Measurements from ENCODE around the gene MADCAM1.
A peak's percentile ranks its signal among the peaks of the same experiment; 100 is the strongest.
"Not testable (repeated sequence)": the region's sequence is repeated elsewhere in the genome, so short reads cannot be mapped to it uniquely, and the experiment has no call there.

Gene MADCAM1

GRCh38 chr19:465056-465816 lies 31.1 kb upstream of the MADCAM1 start:
- no peak for DNase-seq

GRCh38 chr19:467554-467953 lies 28.7 kb upstream of the MADCAM1 start:
- DNase-seq = no peak

GRCh38 chr19:468587-469256 lies 27.6 kb upstream of the MADCAM1 start:
- DNase-seq = no peak

DNA sequence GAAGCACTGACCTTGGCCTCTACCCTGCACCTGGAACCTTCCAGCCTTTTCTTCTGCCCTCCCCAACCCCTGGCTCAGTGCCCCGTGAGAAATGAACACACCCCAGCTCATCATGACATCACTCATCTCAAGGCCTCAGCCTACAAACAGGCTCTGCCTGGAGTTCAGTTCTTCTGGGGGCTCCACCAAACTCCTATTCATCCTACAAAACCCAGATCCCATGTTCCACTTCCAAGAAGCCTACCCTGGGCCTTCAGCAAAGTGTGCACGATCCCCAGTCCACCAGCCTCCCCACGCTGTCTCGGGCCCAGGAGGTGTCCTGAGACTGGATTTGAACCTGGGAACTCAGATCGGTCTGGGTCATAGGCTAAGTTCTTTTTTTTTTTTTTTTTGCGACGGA lies 26.5 kb upstream of the MADCAM1 start:
- DNase-seq = no peak

GRCh38 chr19:470701-471100 lies 25.6 kb upstream of the MADCAM1 start:
- no peak for DNase-seq

DNA sequence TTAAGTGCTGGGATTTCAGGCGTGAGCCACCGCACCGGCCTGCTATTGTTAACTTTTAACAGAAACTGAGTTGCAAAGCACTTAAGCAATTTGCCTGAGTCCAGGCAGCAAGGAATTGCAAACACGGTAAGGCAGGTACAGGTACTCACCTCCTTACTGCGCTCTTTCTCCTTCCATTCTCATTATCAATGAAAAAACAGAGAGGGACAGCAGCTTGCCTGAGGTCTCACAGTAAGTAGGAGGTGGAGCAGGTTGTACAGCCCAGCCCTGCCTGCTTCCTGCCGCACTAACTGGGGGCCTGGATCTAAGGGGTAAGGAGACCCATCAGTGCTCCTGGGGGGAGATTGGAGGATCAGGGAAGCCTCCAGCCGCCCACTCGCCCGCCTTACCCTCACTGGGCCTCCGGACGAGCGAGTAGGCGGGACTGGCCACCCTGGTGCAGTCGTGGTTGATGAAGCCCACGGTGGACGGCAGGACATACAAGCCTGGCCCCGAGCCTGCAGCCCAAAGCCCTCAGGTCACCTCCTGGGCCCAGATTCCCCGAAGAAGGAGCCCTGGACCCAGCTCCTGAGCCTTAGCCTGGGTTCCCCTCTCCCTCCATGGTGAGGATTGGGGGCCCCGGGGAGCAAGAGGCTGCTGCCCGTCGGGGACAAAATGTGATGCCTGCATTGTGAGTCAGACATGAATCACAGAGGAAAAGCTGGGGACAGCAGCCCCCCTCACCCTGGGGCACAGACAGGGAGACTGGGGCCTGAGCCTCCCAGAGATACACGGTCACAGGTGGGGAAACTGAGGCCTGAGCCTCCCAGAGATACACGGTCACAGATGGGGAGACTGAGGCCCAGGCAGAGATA lies 24.1 kb upstream of the MADCAM1 start:
- no peak for DNase-seq

- DNase-seq = no peak
These were observed 21.9 kb upstream of the MADCAM1 start for GRCh38 chr19:474126-475078.

GRCh38 chr19:475360-475759 lies 20.9 kb upstream of the MADCAM1 start:
- no peak for DNase-seq

- DNase-seq = no peak
These were observed 17.9 kb upstream of the MADCAM1 start for GRCh38 chr19:478236-478903.

- DNase-seq = peak; percentile 67
These were observed 17.3 kb upstream of the MADCAM1 start for GRCh38 chr19:478976-479375.

- DNase-seq = peak; percentile 35
These were observed 16.1 kb upstream of the MADCAM1 start for GRCh38 chr19:480016-480855.

DNA sequence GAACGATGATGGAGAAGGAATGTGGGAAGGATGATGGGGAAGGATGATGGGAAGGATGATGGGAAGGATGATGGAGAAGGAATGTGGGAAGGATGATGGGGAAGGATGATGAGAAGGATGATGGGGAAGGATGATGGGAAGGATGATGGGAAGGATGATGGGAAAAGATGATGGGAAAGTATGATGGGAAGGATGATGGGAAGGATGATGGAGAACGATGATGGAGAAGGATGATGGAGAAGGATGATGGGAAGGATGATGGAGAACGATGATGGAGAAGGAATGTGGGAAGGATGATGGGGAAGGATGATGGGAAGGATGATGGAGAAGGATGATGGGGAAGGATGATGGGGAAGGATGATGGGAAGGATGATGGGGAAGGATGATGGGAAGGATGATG lies 15.2 kb upstream of the MADCAM1 start:
- not testable (repeated sequence) for DNase-seq

- DNase-seq = no peak
These were observed 13.9 kb upstream of the MADCAM1 start for GRCh38 chr19:482186-483041.

DNA sequence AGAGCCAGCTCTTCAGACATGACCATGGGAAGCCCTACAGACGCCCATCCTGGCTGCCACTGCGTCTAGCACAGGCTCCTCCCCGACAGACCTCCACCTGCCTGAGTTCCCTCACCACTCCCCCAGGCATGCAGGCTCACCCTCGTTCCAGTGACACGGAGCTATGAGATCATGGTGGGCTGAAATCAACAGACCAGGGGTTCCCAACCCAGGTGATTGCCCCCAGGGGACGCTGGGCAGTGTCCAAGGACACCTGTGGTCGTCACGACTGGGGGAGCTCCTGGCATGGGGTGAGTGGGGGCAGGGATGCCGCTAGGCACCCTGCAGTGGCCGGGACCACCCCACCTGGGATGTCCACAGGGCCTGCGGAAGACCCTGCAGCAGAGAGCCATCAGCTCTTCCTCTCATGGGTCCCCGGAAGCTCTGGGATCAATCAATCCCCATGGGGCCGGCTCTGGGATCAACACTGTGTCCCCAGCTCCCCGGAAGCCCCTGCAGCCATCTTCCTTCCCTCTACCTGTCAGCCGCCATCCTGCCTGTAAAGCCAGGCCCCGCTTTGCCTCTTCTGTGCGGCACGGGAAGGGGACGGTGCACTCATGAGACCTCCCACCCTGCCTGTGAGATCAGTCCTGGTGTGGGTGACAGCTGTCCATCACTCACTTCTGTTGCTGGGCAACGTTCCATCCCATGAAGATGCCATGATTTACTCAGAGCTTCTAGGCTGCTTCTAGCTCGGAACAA lies 12.8 kb upstream of the MADCAM1 start:
- DNase-seq = no peak

DNA sequence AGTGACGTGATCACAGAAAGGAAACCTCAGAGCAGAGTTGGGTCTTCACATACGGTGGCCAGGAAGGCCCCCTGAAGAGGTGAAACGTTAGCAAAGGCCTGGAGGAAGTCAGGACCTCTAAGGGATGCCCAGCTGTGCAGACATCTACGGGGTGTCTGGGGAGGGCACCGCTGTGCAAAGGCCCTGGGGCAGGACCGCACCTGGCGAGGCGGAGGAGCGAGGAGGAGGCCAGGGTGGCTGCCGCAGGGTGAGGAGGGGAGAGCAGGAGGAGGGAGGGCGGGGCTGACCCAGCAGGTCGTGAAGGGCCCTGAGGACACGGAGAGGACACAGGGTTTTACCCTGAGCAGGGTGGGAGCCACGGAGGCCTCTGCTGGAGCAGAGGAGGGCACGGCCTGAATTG lies 11.8 kb upstream of the MADCAM1 start:
- no peak for DNase-seq

- no peak for DNase-seq
These were observed 11.2 kb upstream of the MADCAM1 start for GRCh38 chr19:485077-485476.

GRCh38 chr19:485583-486236 lies 10.6 kb upstream of the MADCAM1 start:
- peak; percentile 42 for DNase-seq
